NCI-H2081 treated with DMSO at 0.1 percent for 48 hours (cell line): ENCODE data around the gene BAZ2B.

Source experiments
- DNase-seq: peaks from one replicate; lab custom pipeline; 2025; lab: John Stamatoyannopoulos, UW

The BAZ2B gene

GRCh38 chr2:159317392-159318088 lies 298.8 kb downstream of the BAZ2B start:
- DNase-seq: no peak

DNA sequence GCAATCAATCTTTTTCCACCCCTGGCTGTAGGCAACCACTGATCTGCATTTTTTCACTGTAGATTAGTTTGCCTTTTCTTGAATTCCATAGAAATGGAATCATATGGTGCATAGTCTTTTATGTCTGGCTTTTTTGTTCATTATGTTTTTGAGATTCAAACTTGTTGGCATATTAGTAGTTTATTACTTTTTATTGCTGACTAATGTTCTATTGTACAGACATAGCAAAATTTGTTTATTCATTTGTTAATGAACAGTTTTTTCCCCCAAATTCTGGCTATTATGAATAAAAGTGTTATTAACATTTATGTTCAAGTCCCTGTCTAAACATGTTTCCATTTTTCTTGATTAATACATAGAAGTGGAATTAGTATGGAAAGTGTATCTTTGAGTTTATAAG lies 308.4 kb downstream of the BAZ2B start:
- DNase-seq: no peak

GRCh38 chr2:159300586-159300985 lies 315.8 kb downstream of the BAZ2B start:
- DNase-seq: no peak

DNA sequence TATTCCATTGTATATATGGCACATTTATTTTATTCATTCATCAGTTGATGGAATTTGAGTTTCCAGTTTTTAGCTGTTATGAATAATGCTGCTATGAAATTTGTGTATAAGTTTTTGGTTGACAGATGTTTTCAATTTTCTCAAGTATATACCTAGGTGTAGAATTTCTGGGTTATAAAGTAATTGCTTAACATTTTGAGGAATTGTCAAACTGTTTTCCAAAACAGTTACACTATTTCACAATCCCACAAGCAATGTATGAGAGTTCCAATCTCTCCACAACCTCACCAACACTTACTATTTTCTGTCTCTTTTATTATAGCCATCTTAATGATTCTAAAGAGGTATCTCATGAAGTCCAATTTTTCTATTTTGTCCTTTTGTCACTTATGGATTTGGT lies 317.4 kb downstream of the BAZ2B start:
- DNase-seq: no peak

- DNase-seq: no peak
Observed at GRCh38 chr2:159297042-159297707, 319.2 kb downstream of the BAZ2B start.

DNA sequence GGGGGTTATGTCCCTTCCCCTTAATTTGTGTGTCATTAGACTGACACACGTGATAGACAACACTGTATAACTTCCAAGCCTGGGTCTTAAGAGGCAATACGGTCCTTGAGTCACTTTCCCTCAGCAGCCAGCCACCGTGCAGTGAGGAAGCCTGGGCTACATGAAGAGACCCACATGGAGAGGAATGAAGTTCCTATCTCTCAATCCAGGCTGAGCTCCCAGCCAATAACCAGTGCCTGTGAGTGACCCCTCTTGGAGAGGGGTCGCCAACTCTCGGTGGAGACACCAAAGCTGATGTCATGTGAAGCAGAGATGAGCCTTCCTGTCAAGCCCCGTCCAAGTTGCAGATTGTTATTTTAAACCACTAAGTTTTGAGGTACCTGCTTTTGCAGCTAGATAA lies 324.2 kb downstream of the BAZ2B start:
- no peak for DNase-seq

GRCh38 chr2:159290289-159290907 lies 325.9 kb downstream of the BAZ2B start:
- no peak for DNase-seq

DNA sequence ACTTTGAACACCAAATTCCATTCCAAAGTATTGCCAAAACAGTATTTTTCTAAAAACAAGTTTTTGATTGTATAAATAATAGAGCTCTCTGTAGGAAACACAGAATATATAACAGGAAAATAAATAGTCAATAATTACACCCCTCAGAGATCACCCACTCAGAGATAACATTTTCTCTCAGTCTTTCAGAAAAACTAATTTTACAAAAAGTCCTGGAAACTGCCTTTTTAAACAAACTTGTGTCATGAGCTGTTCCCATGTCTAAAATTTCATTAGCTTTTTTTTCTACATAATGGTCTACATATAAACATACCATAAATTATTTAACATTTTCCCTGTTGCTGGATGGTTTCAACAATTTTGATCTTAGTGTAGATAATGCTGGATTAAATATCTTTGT lies 328.6 kb downstream of the BAZ2B start:
- DNase-seq: no peak

DNA sequence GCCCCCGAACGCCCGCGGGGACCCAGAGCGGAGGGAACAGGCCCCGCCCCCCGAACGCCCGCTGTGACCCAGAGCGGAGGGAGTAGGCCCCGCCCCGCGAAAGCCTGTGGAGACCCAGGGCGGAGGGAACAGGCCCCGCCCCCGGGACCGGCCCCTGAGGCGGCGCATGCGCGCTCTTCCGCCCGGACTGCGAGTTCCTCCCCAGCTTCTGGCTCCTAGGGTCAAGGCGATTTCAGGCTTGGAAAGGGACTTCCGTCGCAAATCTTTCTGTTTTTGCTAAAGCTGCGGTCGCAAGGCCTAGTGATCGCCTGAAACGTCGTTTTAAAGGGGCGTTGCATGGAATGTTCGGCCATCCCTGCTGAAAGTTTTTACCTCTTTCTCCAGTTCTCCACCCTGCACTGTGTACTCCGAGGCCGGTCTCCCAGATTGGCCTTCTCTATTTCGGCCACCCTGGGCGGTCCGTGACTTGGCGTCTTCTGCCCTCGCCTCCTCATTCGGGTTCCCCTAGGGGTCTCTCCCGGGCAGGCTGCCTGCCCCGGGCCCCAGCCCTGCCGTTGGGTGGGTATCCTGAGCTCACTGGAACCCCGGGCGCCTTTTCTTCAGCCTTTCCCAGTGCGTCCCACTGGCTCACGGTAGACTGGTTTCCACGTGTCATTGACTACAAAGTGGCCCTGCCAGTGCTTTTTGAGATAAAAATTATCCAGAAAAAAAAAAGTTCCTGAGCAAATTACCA lies 329.5 kb downstream of the BAZ2B start:
- DNase-seq: peak; percentile 84

DNA sequence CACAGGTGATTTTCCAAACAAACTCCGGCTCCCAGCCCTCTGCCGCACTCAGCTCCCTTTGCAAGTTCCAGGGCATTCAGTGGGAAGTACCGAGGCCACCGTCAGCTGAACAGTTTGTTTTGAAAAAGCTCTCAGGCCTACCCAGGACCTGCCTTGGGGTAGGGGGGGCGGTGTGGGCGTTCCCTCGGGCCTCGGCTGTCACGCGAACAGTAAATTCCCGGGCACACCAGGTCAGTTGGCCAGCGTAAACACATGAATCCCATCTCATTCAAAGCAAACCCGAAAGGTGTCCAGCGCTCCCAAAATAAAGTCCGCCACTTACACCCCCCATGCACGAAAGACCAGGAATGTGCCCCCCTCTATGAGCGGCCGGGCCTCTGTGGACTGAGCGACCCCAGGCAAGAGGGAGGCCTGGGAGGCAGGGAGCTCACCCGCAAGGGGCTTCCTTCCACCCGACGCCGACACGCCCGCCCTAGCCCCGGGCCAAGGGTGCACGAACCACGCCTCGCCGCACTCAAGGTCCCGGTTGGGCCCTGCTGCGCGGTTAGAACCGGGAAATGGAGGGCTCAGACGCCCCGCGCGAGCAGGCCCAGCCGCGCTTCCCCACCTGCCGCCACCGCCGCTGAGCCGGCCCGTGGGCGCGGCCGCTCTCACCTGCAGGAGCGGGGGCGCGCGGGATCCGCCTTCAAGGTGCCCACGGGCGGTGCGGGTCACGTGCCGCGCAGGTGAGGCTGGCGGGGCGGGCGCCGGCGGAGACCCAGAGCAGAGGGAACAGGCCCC lies 330.2 kb downstream of the BAZ2B start, which contains the start of gene WDSUB1:
WDSUB1 (minus strand) TSS at position 775 of the 780 bp plus-strand sequence. CDS start 3,634 bp downstream, outside the sequence.
- DNase-seq: no peak

GRCh38 chr2:159285433-159285832 lies 330.9 kb downstream of the BAZ2B start:
- DNase-seq: no peak

- no peak for DNase-seq
Observed at GRCh38 chr2:159283529-159283928, 332.8 kb downstream of the BAZ2B start.

DNA sequence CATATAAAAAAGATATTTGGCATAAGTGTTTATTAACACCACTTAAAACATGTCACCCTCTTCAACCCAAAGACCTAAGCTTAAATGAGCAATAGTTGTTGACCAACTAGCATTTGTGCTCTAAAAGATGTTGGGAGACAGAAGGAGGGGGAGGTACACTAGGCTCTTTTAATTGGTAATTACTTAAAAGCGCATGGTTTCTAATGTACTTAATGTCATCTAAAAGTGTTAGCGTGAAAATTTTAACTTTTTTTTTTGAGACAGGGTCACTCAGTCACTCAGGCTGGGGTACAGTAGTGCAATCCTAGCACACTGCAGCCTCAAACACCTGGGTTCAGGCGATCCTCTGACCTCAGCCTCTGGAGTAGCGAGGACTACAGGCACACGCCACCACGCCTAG lies 335.3 kb downstream of the BAZ2B start:
- DNase-seq: no peak

DNA sequence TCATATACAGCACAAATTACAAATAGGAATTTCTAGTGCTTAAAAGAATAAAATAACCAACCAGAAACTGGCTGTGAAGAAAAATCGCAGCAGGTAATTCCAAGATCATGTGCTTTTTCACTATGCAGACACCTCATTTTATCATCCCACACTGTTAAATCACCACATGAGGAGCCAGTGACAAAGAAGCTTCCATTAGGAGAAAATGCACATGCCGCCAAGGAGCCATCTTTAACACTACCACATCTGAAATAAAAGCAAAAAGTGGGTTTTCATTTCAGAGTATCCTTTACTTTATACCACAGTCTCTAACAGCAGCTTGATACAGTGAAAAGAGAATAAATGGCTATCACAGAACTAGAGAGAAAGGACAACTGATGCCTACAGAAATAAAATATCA lies 336.6 kb downstream of the BAZ2B start:
- no peak for DNase-seq

GRCh38 chr2:159275111-159275510 lies 341.2 kb downstream of the BAZ2B start:
- DNase-seq: no peak

DNA sequence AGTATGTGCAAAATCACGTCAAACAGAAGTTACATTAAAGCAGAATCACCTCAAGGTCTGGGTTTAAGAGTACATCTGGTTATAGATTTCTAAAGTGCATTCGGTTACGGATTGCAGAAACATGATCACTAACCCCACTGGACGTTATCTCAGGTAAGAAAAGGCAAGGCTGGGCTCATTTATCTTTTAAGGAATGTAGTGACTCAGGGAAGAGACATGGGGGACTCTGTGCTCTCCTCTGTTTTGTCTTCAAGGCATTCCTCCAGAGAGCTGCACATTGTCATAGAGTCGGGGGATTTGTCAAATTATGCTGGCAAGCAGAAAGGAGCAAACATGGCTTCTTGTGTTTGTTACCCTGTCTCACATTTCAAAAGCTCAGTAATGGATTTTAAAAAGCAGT lies 344.2 kb downstream of the BAZ2B start:
- no peak for DNase-seq

DNA sequence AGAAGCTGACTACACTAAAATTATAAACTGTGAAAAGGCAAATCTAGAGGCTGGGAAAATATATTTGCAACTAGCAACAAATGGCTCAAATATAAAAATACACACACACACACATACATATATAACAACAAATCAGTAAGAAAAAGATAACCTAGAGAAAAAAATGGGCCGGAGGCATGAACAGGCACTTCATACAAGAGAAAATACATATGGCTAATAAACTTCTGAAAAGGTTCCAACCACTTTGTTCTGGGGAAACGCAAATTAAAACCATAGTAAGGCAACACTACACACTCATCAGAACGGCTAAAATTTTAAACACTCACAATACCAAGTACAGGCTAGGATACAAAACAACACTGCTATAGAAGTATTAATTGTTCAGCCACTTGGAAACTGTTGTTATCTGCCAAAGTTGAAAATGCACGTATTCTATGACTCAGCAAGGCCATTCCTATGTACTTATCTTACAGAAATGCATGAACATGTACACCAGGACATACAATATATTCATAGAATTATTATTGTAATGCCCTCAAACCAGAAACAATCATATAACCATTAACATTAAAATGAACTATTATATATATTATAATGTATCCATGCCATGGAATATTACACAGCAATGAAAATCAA lies 345.5 kb downstream of the BAZ2B start:
- DNase-seq: no peak
